SK-N-SH (cell line): ENCODE measurements around the gene DDX24. TPM values are rescaled to one million over a fixed set of nuclear protein-coding genes. Genes with fewer than 3 reads are reported as not detected.

Experiments
- CTCF ChIA-PET: fragments of 300-600, 350-600 bp; formaldehyde crosslinking; extraction: SDS; loops from one replicate; lab custom pipeline; 2021; lab: Yijun Ruan, JAX
- POLR2A ChIA-PET: fragments of 350-600 bp; sonication (Branson Sonifier 250); formaldehyde crosslinking; extraction: SDS; loops from one replicate; lab custom pipeline; 2020; ENCODE audit warnings: antibody characterized with exemption, inconsistent platforms; lab: Yijun Ruan, JAX
- DNase-seq: peaks from one replicate; pipeline ENCODE4 v3.0.0; 2012
- H2AFZ ChIP-seq: fragments of 200-600 bp; sonication (generic); 2 replicates; pipeline ENCODE4 v1.8.1; 2016; ENCODE audit warnings: antibody characterized with exemption, mild to moderate bottlenecking, low read depth
- H3F3A ChIP-seq: fragments of 200-600 bp; sonication (generic); replicated peaks from 2 replicates; pipeline ENCODE3; 2016; ENCODE audit warnings: antibody characterized with exemption, mild to moderate bottlenecking; ENCODE audit not compliant: insufficient read depth
- H3K27ac ChIP-seq, 2 experiments: fragments of 200-500 bp in 1 of 2; fragments of 200-600 bp in 1 of 2; sonication (Bioruptor generic) in 1 of 2; sonication (generic), shearing (Covaris generic) in 1 of 2; 2 replicates each; pipeline versions ENCODE4 v1.5.1 to v1.6.1; 2014 to 2016; ENCODE audit warnings: low read depth in 2 of 2, inconsistent platforms in 1 of 2, low read length in 1 of 2, mild to moderate bottlenecking in 1 of 2, mixed read lengths in 1 of 2
- H3K27me3 ChIP-seq: fragments of 200-600 bp; sonication (generic), shearing (Covaris generic); 2 replicates; pipeline ENCODE4 v1.6.1; 2016; ENCODE audit warnings: mixed run types; ENCODE audit not compliant: insufficient read depth
- H3K36me3 ChIP-seq, 2 experiments: fragments of 200-500 bp in 1 of 2; fragments of 200-600 bp in 1 of 2; sonication (Bioruptor generic) in 1 of 2; sonication (generic) in 1 of 2; replicated peaks in 1 of 2; 2 replicates each; pipeline versions ENCODE3 to v1.5.1; 2014 to 2016; ENCODE audit warnings: low read length in 1 of 2, mild to moderate bottlenecking in 1 of 2; ENCODE audit not compliant: insufficient read depth in 2 of 2, control insufficient read depth in 1 of 2
- H3K4me1 ChIP-seq, 2 experiments: fragments of 200-500 bp in 1 of 2; fragments of 200-600 bp in 1 of 2; sonication (Bioruptor generic) in 1 of 2; sonication (generic), shearing (Covaris generic) in 1 of 2; 2 replicates each; pipeline versions ENCODE4 v1.5.1 to v1.6.1; 2014 to 2016; ENCODE audit warnings: low read depth in 1 of 2, low read length in 1 of 2, mixed run types in 1 of 2; ENCODE audit not compliant: insufficient read depth in 2 of 2, control insufficient read depth in 1 of 2
- H3K4me2 ChIP-seq: fragments of 200-600 bp; sonication (generic), shearing (Covaris generic); 2 replicates; pipeline ENCODE4 v1.6.1; 2017; ENCODE audit warnings: mixed run types
- H3K4me3 ChIP-seq, 2 experiments: fragments of 200-500 bp in 1 of 2; fragments of 200-600 bp in 1 of 2; sonication (Bioruptor generic) in 1 of 2; sonication (generic), shearing (Covaris generic) in 1 of 2; 2 replicates each; pipeline versions ENCODE4 v1.5.1 to v1.8.1; 2014 to 2016; ENCODE audit warnings: low read depth in 2 of 2, inconsistent platforms in 1 of 2, low read length in 1 of 2, mild to moderate bottlenecking in 1 of 2, mixed read lengths in 1 of 2, moderate library complexity in 1 of 2
- H3K79me2 ChIP-seq: fragments of 200-600 bp; sonication (generic); 2 replicates; pipeline ENCODE4 v1.8.1; 2017; ENCODE audit warnings: mild to moderate bottlenecking; ENCODE audit not compliant: insufficient read depth
- H3K9ac ChIP-seq: fragments of 200-600 bp; sonication (generic); 2 replicates; pipeline ENCODE4 v1.6.1; 2017; ENCODE audit warnings: mixed run types
- H3K9me2 ChIP-seq: fragments of 200-600 bp; sonication (generic); 2 replicates; pipeline ENCODE4 v1.6.1; 2017; ENCODE audit warnings: mixed run types
- H3K9me3 ChIP-seq: fragments of 200-600 bp; sonication (generic); 2 replicates; pipeline ENCODE4 v1.6.1; 2017; ENCODE audit warnings: mixed run types, mild to moderate bottlenecking, moderate library complexity
- H4K20me1 ChIP-seq: fragments of 200-600 bp; sonication (generic); 2 replicates; pipeline ENCODE4 v1.6.1; 2017; ENCODE audit warnings: mild to moderate bottlenecking, mixed run types; ENCODE audit not compliant: insufficient read depth
- CHD2 ChIP-seq: fragments of 150-350 bp; IDR thresholded peaks from 2 replicates; pipeline ENCODE4 v1.6.1; 2018; ENCODE audit warnings: low read length; ENCODE audit not compliant: partially characterized antibody
- ELF1 ChIP-seq: IDR thresholded peaks from 2 replicates; pipeline ENCODE4 v1.4.0; 2012
- EP300 ChIP-seq, 2 experiments: IDR thresholded peaks; 2 replicates each; pipeline versions ENCODE4 v1.4.0 to v1.6.1; 2012; ENCODE audit warnings: borderline replicate concordance in 1 of 2, low read depth in 1 of 2, low read length in 1 of 2
- EZH2phosphoT487 ChIP-seq: fragments of 200-600 bp; sonication (generic); IDR thresholded peaks from 2 replicates; pipeline ENCODE4 v1.6.1; 2017; ENCODE audit warnings: low read depth, mixed run types, mild to moderate bottlenecking, antibody characterized with exemption, moderate library complexity, borderline replicate concordance
- FOSL2 ChIP-seq: IDR thresholded peaks from 2 replicates; pipeline ENCODE4 v1.4.0; 2012; ENCODE audit warnings: low read depth, mild to moderate bottlenecking, moderate library complexity, borderline replicate concordance
- FOXM1 ChIP-seq: IDR thresholded peaks from 2 replicates; pipeline ENCODE4 v1.4.0; 2012; ENCODE audit warnings: low read depth, mild to moderate bottlenecking
- GABPA ChIP-seq: IDR thresholded peaks from 2 replicates; pipeline ENCODE4 v1.4.0; 2012; ENCODE audit warnings: low read depth, mild to moderate bottlenecking
- JUND ChIP-seq: IDR thresholded peaks from 2 replicates; pipeline ENCODE4 v1.4.0; 2012
- NRF1 ChIP-seq: IDR thresholded peaks from 2 replicates; pipeline ENCODE4 v1.6.1; 2012; ENCODE audit warnings: low read depth, mild to moderate bottlenecking, low read length
- RCOR1 ChIP-seq: fragments of 150-350 bp; IDR thresholded peaks from 2 replicates; pipeline ENCODE4 v1.6.1; 2017; ENCODE audit warnings: antibody characterized with exemption, low read length
- SIN3A ChIP-seq: IDR thresholded peaks from 2 replicates; pipeline ENCODE4 v1.6.1; 2012; ENCODE audit warnings: low read depth, mild to moderate bottlenecking, low read length, moderate library complexity, borderline replicate concordance
- SMC3 ChIP-seq: IDR thresholded peaks from 2 replicates; pipeline ENCODE4 v1.6.1; 2012; ENCODE audit warnings: low read depth, low read length, improper control_type of control experiment
- TAF1 ChIP-seq: IDR thresholded peaks from 2 replicates; pipeline ENCODE4 v1.6.1; 2012; ENCODE audit warnings: low read depth, mild to moderate bottlenecking, low read length, moderate library complexity, borderline replicate concordance
- TCF12 ChIP-seq: IDR thresholded peaks from 2 replicates; pipeline ENCODE4 v1.4.0; 2012
- YY1 ChIP-seq: IDR thresholded peaks from 2 replicates; pipeline ENCODE4 v1.4.0; 2012; ENCODE audit warnings: low read depth, mild to moderate bottlenecking
- WGBS: methylation state at CpG from one replicate; pipeline ENCODE4 v1.1.6; 2017; ENCODE audit warnings: low lambda C conversion rate; 5-methylcytosine and 5-hydroxymethylcytosine counted together
- polyA plus RNA-seq, 3 experiments: library from polyadenylated mRNA; depleted of rRNA; stranded (reverse); fragments of >200 nt; gene quantifications; 2 replicates each; pipeline ENCODE4 v1.2.3, GENCODE V29; 2012
- TF ChIP-seq, protein P1 (sequence below): fragments of 150-350 bp; IDR thresholded peaks from 2 replicates; pipeline ENCODE4 v1.6.1; 2016; ENCODE audit warnings: mild to moderate bottlenecking, low read depth, low read length
- TF ChIP-seq, protein P2 (sequence below): IDR thresholded peaks from 2 replicates; pipeline ENCODE4 v1.4.0; 2012; ENCODE audit warnings: low read depth, borderline replicate concordance
- TF ChIP-seq, protein P3 (sequence below): fragments of 150-350 bp; IDR thresholded peaks from 2 replicates; pipeline ENCODE4 v1.6.1; 2017; ENCODE audit warnings: antibody characterized with exemption, low read length, low read depth, borderline replicate concordance

The DDX24 gene
- polyA plus RNA-seq, 1 of the 3 experiments (the other 2 are of a cell fraction) = 108 TPM

DNA sequence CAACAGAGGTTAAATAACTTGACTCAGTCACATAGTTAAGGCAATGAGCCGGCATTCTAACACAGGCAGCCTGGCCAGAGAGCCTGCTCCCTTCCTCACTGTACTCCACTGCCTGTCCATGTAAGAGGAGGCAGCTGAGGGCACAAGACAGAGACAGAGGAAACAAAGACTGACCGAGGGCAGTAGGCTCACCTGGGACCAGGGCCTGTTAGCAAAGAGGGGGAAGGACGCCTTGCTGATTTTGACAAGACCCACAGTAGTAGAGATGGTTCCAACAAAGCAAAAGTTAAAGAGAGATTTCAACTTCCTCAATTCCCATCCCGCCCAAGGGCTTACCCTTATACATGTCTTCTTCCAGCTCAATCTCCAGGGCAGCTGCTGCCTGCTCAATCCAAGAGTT, 28.3 kb downstream of the DDX24 start:
- Histone ChIP-seq H3K4me3 (no peak overlapping the region), H3K27me3 (no peaks in the 10 kb centered on the region), H2AFZ (no peak overlapping the region), H3F3A (no peaks in the 10 kb centered on the region), H3K9ac (no peak overlapping the region), H3K9me2 (no peaks in the 10 kb centered on the region), H3K27ac (no peak overlapping the region; a peak in 1 of 4 replicates), H3K4me1 (peaks cover 0 to 18% of the 10 kb centered on the region in 2 experiments; a peak in 2 of 4 replicates), H3K36me3 (peaks cover 39 to 91% of the 10 kb centered on the region in 2 experiments), H3K79me2 (no peaks in the 10 kb centered on the region), H3K4me2 (no peak overlapping the region), H3K9me3 (no peaks in the 10 kb centered on the region), H4K20me1 (no peaks in the 10 kb centered on the region)
- DNase-seq = no peak
- TF ChIP-seq ELF1 = no peak
- WGBS = 96% methylated on average over 4 of the region's 4 CpGs
- ChIA-PET POLR2A (no interaction called here), CTCF (interaction anchor here (1.0 to 8.3 kb wide), 8 partner anchors 8 to 129 kb away, joined by 3 to 100 read pairs (median 15); partner anchors contain the start of gene IFI27L2)

DNA sequence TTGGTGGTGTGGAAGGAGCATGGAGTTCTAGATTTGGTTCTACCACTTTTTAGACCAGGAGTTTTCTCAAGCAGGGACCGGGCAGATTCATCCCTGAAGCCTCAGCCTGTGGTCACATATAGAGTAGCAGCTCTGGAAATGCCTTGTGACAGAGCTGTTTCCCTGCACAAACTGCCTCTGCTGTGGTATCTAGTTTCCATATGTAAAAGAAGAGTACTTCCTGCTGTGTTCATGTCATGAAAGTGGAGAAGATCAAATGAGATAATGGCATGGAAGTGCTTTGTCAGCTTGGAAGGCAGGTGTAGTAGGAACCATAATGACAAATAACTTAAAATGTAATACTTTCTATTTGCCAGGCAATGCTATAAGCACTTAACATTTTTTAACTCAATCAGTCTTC, 28.8 kb downstream of the DDX24 start:
- H3K4me2 ChIP-seq = no peak overlapping the region
- CTCF ChIA-PET = interaction anchor here (1.0 to 8.3 kb wide), 9 partner anchors 13 to 129 kb away, joined by 3 to 100 read pairs (median 14); partner anchors contain the start of gene IFI27L2
- H3K36me3 ChIP-seq = peaks cover 35 to 91% of the 10 kb centered on the region in 2 experiments

DNA sequence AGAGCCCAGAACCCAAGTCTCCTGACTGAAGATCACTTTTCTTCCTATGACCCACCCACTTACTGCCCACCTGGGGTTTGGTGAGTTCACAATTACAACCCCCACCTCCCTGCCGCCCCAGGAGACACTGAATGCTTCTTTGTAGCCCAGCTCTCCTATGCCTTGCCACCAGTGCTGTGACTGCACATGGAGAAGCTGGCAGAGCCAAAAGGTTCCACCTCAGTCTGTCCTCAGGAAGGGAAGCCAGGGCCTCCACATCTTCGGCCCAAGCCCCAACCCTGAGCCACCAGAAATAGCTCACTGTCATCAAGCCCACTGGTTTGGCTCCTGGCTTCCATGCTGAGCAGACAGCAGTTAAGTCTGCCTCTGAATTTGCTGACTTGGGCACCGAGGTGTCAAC, 29.2 kb downstream of the DDX24 start:
- CTCF ChIA-PET = interaction anchor here (1.0 to 8.3 kb wide), 11 partner anchors 10 to 91 kb away, joined by 3 to 100 read pairs (median 14); partner anchors contain the start of gene IFI27L2

More for the DNA sequence above, 28.8 kb downstream of the DDX24 start:
- Histone ChIP-seq H3K9me3 (no peaks in the 10 kb centered on the region), H2AFZ (no peak overlapping the region), H4K20me1 (no peaks in the 10 kb centered on the region), H3F3A (no peaks in the 10 kb centered on the region), H3K9ac (no peak overlapping the region), H3K4me3 (no peak overlapping the region)
- no peak for TF ChIP-seq YY1
- no peak for TF ChIP-seq JUND
- no peak for TF ChIP-seq SIN3A
- TF ChIP-seq, protein P1, sequence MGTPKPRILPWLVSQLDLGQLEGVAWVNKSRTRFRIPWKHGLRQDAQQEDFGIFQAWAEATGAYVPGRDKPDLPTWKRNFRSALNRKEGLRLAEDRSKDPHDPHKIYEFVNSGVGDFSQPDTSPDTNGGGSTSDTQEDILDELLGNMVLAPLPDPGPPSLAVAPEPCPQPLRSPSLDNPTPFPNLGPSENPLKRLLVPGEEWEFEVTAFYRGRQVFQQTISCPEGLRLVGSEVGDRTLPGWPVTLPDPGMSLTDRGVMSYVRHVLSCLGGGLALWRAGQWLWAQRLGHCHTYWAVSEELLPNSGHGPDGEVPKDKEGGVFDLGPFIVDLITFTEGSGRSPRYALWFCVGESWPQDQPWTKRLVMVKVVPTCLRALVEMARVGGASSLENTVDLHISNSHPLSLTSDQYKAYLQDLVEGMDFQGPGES = no peak
- TF ChIP-seq GABPA = no peak
- TF ChIP-seq, all 33 proteins: peak for 0
- Histone ChIP-seq H3K4me1 (peaks cover 0 to 18% of the 10 kb centered on the region in 2 experiments; a peak in 2 of 4 replicates), H3K27ac (no peak overlapping the region; a peak in 1 of 4 replicates), H3K9me2 (no peaks in the 10 kb centered on the region), H3K27me3 (no peaks in the 10 kb centered on the region), H3K79me2 (no peaks in the 10 kb centered on the region)
- no peak for DNase-seq
- WGBS = 80% methylated on average over 1 of the region's 1 CpG
- POLR2A ChIA-PET = no interaction called here

More for the DNA sequence above, 29.2 kb downstream of the DDX24 start:
- no peak overlapping the region for H3K4me2 ChIP-seq
- DNase-seq = no peak
- H3K9ac ChIP-seq = no peak overlapping the region
- H3K9me3 ChIP-seq = no peaks in the 10 kb centered on the region
- no peak overlapping the region for H3K4me3 ChIP-seq
- TF ChIP-seq TAF1 (no peak), RCOR1 (no peak), TCF12 (no peak), FOXM1 (no peak), EZH2phosphoT487 (no peak), NRF1 (no peak), FOSL2 (no peak), CHD2 (no peak), EP300 (IDR thresholded peaks at IDR 0.05; ENCODE audit: borderline replicate concordance in 1 of 2, low read depth in 1 of 2, low read length in 1 of 2) (no peak), ELF1 (no peak), GABPA (no peak), SIN3A (no peak), SMC3 (no peak)
- TF ChIP-seq, protein P2, sequence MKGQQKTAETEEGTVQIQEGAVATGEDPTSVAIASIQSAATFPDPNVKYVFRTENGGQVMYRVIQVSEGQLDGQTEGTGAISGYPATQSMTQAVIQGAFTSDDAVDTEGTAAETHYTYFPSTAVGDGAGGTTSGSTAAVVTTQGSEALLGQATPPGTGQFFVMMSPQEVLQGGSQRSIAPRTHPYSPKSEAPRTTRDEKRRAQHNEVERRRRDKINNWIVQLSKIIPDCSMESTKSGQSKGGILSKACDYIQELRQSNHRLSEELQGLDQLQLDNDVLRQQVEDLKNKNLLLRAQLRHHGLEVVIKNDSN = no peak
- TF ChIP-seq, protein P3, sequence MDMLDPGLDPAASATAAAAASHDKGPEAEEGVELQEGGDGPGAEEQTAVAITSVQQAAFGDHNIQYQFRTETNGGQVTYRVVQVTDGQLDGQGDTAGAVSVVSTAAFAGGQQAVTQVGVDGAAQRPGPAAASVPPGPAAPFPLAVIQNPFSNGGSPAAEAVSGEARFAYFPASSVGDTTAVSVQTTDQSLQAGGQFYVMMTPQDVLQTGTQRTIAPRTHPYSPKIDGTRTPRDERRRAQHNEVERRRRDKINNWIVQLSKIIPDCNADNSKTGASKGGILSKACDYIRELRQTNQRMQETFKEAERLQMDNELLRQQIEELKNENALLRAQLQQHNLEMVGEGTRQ = no peak
- TF ChIP-seq, all 33 proteins: peak for 0
- Histone ChIP-seq H3K4me1 (peaks cover 0 to 18% of the 10 kb centered on the region in 2 experiments; a peak in 2 of 4 replicates), H3F3A (no peaks in the 10 kb centered on the region), H4K20me1 (no peaks in the 10 kb centered on the region), H2AFZ (no peak overlapping the region), H3K79me2 (no peaks in the 10 kb centered on the region), H3K9me2 (no peaks in the 10 kb centered on the region), H3K36me3 (peaks cover 35 to 91% of the 10 kb centered on the region in 2 experiments), H3K27me3 (no peaks in the 10 kb centered on the region), H3K27ac (no peak overlapping the region; a peak in 1 of 4 replicates)
- WGBS = 100% methylated on average over 2 of the region's 3 CpGs
- POLR2A ChIA-PET = no interaction called here
